Endothelial cell (in vitro differentiated cells): ENCODE measurements around the gene DNAH8. TPM values are rescaled to one million over a fixed set of nuclear protein-coding genes. Genes with fewer than 3 reads are reported as not detected.

Experiments used
- DNase-seq: peaks from one replicate; pipeline ENCODE4 v3.0.0; 2021; ENCODE audit warnings: low spot score
- H3K27ac Mint-ChIP-seq: one replicate; pipeline ENCODE4 v1.8.0; 2021; ENCODE audit warnings: mixed read lengths, inconsistent platforms; ENCODE audit not compliant: unreplicated experiment
- H3K27me3 Mint-ChIP-seq: one replicate; pipeline ENCODE4 v1.8.0; 2021; ENCODE audit warnings: mild to moderate bottlenecking, moderate library complexity, mixed read lengths, inconsistent platforms; ENCODE audit not compliant: unreplicated experiment
- H3K36me3 Mint-ChIP-seq: one replicate; pipeline ENCODE4 v1.8.0; 2021; ENCODE audit warnings: mild to moderate bottlenecking, low read depth, mixed read lengths, inconsistent platforms; ENCODE audit not compliant: unreplicated experiment
- H3K4me1 Mint-ChIP-seq: one replicate; pipeline ENCODE4 v1.8.0; 2021; ENCODE audit warnings: mild to moderate bottlenecking, mixed read lengths, inconsistent platforms; ENCODE audit not compliant: unreplicated experiment
- H3K4me3 Mint-ChIP-seq: one replicate; pipeline ENCODE4 v1.8.0; 2021; ENCODE audit warnings: mild to moderate bottlenecking, mixed read lengths, inconsistent platforms; ENCODE audit not compliant: unreplicated experiment
- H3K9me3 Mint-ChIP-seq: one replicate; pipeline ENCODE4 v1.8.0; 2021; ENCODE audit warnings: mixed read lengths, inconsistent platforms; ENCODE audit not compliant: unreplicated experiment
- total RNA-seq: library from RNA; stranded (reverse); fragmentation: NEBNext Ultra II Directional; extraction: Animal tissue kit (Norgen Biotek cat#: 25700); gene quantifications from one replicate; pipeline ENCODE4 v1.2.1, GENCODE V29; 2021; ENCODE audit not compliant: unreplicated experiment
- TF ChIP-seq, protein P1 (sequence below): fragments of 200-600 bp; sonication (generic); IDR thresholded peaks from one replicate; pipeline ENCODE4 v1.5.0; 2021; ENCODE audit warnings: antibody characterized with exemption; ENCODE audit not compliant: unreplicated experiment

DNAH8 gene
- total RNA-seq, 1 donor from 2014 or later: 0.05 TPM

DNA sequence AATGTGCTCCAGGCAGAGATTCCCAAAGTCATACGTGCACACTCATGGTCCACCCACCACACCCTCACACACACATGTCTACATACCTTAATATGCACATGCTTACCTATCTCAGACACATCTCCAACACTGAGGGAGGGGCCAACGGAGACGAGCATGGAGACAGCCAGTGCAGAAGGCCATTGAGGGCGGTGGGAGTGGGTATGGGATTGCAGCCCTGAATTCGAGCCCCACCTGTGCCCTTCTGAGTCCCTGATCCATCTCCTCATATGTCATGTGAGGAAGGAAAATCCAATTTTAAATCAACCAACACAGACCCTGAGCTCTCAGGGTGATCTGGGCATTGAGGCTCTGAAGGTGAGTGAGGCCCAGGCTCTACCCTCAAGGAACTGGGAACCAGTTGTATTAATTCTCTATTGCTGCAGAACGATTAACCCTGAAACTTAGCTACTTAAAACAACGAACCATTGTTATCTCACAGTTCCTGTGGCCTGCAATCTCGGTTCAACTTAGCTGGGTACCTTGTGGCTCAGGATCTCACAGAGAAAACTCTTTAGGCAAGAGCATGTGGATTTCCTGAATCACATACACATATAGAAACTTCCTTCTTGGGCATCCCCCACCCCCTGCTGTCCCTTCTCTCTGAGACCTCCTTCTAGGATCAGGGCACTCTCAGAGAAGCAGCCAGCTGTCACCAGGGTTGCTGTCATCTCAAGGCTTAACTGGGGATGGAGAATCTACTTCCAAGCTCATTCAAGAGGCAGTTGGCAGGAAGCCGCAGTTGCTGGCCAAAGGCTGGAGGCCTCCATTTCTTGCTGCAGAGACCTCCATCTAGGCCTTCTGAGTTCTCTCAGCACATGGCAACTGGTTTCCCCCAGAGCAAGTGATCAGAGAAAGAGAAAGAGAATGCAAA, 361.8 kb downstream of the DNAH8 start:
- H3K27me3 Mint-ChIP-seq: peaks cover 11% of the 10 kb centered on the region
- peaks cover 23% of the 10 kb centered on the region for H3K36me3 Mint-ChIP-seq
- H3K9me3 Mint-ChIP-seq: no peaks in the 10 kb centered on the region
- TF ChIP-seq, protein P1, sequence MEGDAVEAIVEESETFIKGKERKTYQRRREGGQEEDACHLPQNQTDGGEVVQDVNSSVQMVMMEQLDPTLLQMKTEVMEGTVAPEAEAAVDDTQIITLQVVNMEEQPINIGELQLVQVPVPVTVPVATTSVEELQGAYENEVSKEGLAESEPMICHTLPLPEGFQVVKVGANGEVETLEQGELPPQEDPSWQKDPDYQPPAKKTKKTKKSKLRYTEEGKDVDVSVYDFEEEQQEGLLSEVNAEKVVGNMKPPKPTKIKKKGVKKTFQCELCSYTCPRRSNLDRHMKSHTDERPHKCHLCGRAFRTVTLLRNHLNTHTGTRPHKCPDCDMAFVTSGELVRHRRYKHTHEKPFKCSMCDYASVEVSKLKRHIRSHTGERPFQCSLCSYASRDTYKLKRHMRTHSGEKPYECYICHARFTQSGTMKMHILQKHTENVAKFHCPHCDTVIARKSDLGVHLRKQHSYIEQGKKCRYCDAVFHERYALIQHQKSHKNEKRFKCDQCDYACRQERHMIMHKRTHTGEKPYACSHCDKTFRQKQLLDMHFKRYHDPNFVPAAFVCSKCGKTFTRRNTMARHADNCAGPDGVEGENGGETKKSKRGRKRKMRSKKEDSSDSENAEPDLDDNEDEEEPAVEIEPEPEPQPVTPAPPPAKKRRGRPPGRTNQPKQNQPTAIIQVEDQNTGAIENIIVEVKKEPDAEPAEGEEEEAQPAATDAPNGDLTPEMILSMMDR: no peak
- no peak for DNase-seq
- H3K4me3 Mint-ChIP-seq: no peak overlapping the region
- H3K27ac Mint-ChIP-seq: no peak overlapping the region
- H3K4me1 Mint-ChIP-seq: peaks cover 27% of the 10 kb centered on the region

- H3K27ac Mint-ChIP-seq: no peak overlapping the region
- H3K4me3 Mint-ChIP-seq: no peak overlapping the region
- H3K9me3 Mint-ChIP-seq: no peaks in the 10 kb centered on the region
- H3K4me1 Mint-ChIP-seq: peaks cover 23% of the 10 kb centered on the region
- no peak for DNase-seq
- peaks cover 23% of the 10 kb centered on the region for H3K36me3 Mint-ChIP-seq
- H3K27me3 Mint-ChIP-seq: peaks cover 9% of the 10 kb centered on the region
- TF ChIP-seq, protein P1: no peak
Measured at GRCh38 chr6:39077882-39078594, 362.9 kb downstream of the DNAH8 start.

DNA sequence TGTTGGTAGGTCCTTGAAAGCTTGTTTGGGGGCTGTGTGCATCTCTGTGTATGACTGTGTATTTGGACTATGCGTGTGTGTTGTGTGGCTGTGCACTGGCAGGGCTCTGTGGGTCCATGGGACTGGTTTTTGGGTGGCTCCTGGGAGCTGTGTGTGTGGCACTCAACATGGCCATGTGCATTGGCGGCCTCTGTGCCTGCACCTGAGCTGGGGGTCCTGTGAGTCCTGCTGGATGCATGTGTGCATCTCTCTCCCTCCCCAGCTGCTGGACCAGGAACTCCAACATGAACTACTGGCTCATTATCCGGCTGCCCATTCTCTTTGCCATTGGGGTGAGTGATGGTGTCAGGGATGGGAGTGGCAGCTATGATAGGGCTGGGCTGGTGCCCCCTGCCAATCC, 363.6 kb downstream of the DNAH8 start:
- peaks cover 23% of the 10 kb centered on the region for H3K4me1 Mint-ChIP-seq
- peaks cover 9% of the 10 kb centered on the region for H3K27me3 Mint-ChIP-seq

DNA sequence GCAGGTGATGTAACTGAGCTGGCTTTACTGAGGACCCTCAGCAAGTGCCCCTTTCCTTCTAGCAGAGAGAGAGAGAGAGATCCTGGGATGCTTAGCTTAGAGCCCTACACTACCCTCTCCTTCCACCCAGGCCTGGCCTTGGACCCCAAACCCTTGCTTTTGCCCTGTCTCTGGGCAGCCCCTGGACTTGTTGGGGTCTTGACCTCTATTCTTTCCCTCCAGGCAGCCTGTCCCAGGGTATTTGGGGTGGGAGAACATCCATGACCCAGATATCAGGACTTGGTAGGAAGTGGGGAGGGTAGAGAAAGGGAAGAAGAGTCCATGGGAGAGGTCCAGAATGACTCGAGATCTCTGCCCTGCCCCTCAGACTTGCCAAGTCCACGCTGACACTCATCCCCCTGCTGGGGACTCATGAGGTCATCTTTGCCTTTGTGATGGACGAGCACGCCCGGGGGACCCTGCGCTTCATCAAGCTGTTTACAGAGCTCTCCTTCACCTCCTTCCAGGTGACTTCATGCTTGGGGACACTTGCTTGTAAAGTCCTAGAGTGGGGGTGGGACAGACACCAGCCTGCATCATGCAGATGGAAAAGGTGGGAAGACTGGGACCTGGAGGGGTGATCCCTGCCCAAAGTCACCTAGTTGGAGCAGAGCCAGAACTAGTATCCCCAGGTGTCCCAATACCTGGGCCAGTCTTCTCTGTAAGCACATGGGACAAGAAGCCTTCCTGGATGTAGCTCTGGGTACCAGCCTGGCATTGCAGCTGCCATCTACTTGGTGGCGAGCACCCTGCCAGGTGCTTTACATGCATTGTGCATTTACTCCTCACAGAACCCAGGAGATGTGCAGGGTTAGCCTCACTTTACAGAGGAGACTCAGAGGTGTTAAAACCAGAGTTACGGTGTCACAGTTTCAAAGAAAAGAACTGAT, 364.4 kb downstream of the DNAH8 start:
- peaks cover 28% of the 10 kb centered on the region for H3K36me3 Mint-ChIP-seq
- no peak for DNase-seq
- H3K4me3 Mint-ChIP-seq: no peak overlapping the region
- no peak overlapping the region for H3K27ac Mint-ChIP-seq
- peaks cover 24% of the 10 kb centered on the region for H3K4me1 Mint-ChIP-seq
- H3K27me3 Mint-ChIP-seq: peaks cover 9% of the 10 kb centered on the region
- H3K9me3 Mint-ChIP-seq: no peaks in the 10 kb centered on the region
- TF ChIP-seq, protein P1: no peak

More for the DNA sequence above, 363.6 kb downstream of the DNAH8 start:
- DNase-seq: no peak
- Mint-ChIP-seq H3K4me3 (no peak overlapping the region), H3K36me3 (peaks cover 23% of the 10 kb centered on the region), H3K9me3 (no peaks in the 10 kb centered on the region), H3K27ac (no peak overlapping the region)
- TF ChIP-seq, protein P1: no peak

Other genes with a start within 250 kb of the DNAH8 start
- 10.3 TPM for gene BTBD9, start 75.4 kb upstream of the DNAH8 start, total RNA-seq
- 83.6 TPM for gene GLO1, start 12.2 kb upstream of the DNAH8 start, total RNA-seq